IPS-15b (cell line): ENCODE measurements around the gene NRAP.

Experiments used
- H3K27me3 ChIP-seq: one replicate; pipeline ENCODE4 v1.6.1; 2013; ENCODE audit warnings: low read length; ENCODE audit not compliant: control insufficient read depth, insufficient read depth
- H3K36me3 ChIP-seq: one replicate; pipeline ENCODE4 v1.6.1; 2013; ENCODE audit warnings: low read length; ENCODE audit not compliant: control insufficient read depth, insufficient read depth
- H3K4me1 ChIP-seq: one replicate; pipeline ENCODE4 v1.6.1; 2013; ENCODE audit warnings: mild to moderate bottlenecking, low read length; ENCODE audit not compliant: control insufficient read depth, insufficient read depth
- H3K4me3 ChIP-seq: one replicate; pipeline ENCODE4 v1.5.1; 2013; ENCODE audit warnings: low read depth, low read length
- H3K9ac ChIP-seq: one replicate; pipeline ENCODE4 v1.6.1; 2013; ENCODE audit warnings: low read depth, mild to moderate bottlenecking, low read length
- H3K9me3 ChIP-seq: one replicate; pipeline ENCODE4 v1.6.1; 2013; ENCODE audit warnings: mild to moderate bottlenecking, low read length; ENCODE audit not compliant: control insufficient read depth, insufficient read depth

Gene NRAP

DNA sequence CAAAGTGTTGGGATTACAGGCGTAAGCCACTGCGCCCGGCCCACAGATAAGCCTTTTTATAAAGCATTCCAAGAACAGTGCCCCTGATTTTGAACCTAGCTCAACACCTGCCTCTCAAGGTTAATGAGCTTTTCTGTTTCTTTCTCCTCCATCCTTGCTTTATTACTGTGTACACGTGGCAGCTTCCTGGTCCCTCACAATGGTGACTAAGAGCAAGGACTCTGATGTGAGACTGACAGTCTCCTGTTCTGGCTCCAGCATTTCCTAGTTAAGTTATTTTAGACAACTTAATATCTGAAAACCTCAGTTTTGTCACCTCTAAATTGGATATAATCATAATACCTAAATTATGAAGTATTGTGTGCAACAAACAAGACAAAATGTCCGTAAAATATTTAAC, 101.1 kb downstream of the NRAP start:
- H3K4me1 ChIP-seq = peaks cover 8% of the 10 kb centered on the region
- no peaks in the 10 kb centered on the region for H3K9me3 ChIP-seq
- no peak overlapping the region for H3K4me3 ChIP-seq
- no peak overlapping the region for H3K9ac ChIP-seq
- H3K27me3 ChIP-seq = peaks cover 54% of the 10 kb centered on the region
- H3K36me3 ChIP-seq = no peaks in the 10 kb centered on the region

DNA sequence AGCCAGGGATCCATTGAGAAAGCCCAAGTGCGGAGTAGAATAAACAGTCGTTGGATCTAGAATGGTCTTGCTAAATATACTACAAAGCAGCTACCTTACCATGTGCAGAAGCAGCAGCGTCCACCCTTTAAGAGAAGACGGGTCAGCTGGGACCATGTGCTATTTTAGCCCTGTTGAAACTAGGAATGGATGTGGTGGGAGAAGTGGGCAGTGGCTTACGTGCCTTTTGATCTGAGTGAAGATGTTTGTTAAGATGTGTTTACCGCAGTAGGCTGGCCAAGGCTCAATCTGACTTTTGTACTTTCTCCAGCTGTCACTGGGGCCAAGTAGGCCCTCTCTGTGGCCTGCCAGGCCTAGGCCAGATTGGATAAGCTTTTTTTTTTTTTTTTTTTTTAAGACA, 101.8 kb downstream of the NRAP start:
- Histone ChIP-seq H3K9me3 (no peaks in the 10 kb centered on the region), H3K4me1 (peaks cover 12% of the 10 kb centered on the region), H3K36me3 (no peaks in the 10 kb centered on the region), H3K9ac (no peak overlapping the region), H3K27me3 (peaks cover 60% of the 10 kb centered on the region), H3K4me3 (no peak overlapping the region)

DNA sequence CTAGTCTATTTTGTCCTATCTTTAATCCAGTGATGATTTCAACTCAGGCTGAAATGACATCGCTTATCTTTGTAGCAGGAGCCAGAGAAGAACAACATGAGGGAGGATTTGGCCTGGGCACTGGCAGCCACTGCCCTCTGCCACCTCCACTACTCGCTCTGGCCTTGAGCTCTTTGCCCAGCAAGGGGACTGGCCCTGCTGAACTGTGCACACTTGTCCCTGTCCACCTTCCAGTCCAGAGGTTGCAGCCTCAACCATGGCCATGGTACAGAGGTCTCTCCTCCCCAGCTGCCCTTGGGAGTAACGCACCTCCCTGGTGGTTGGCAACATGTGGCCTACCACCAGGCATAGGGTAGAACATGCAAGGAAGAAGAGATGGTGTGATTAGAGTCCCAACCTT, 102.6 kb downstream of the NRAP start:
- no peak overlapping the region for H3K9ac ChIP-seq
- H3K4me1 ChIP-seq = peaks cover 15% of the 10 kb centered on the region
- H3K4me3 ChIP-seq = no peak overlapping the region
- no peaks in the 10 kb centered on the region for H3K9me3 ChIP-seq
- H3K27me3 ChIP-seq = peaks cover 69% of the 10 kb centered on the region
- H3K36me3 ChIP-seq = no peaks in the 10 kb centered on the region

DNA sequence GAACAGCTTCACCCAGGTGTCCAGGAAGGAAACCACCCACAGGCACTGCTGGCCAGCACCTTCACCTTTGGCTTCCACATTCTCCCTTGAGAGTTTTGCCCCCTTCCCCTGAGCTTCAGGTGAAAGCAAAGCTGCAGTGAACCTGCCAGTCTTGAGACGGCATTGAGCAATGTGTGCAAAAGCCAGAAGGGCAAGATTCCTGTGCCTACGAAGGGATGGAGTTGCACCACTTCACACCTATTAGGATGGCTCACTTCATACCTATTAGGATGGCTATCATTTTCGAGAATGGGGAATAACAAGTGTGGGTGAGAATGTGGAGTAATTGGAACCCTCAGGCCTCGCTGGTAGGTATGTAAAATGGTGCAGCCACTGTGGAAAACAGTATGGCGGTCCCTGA, 103.8 kb downstream of the NRAP start:
- no peaks in the 10 kb centered on the region for H3K36me3 ChIP-seq
- peaks cover 80% of the 10 kb centered on the region for H3K27me3 ChIP-seq
- H3K4me3 ChIP-seq = no peak overlapping the region
- H3K4me1 ChIP-seq = peaks cover 17% of the 10 kb centered on the region
- H3K9ac ChIP-seq = no peak overlapping the region
- H3K9me3 ChIP-seq = no peaks in the 10 kb centered on the region

DNA sequence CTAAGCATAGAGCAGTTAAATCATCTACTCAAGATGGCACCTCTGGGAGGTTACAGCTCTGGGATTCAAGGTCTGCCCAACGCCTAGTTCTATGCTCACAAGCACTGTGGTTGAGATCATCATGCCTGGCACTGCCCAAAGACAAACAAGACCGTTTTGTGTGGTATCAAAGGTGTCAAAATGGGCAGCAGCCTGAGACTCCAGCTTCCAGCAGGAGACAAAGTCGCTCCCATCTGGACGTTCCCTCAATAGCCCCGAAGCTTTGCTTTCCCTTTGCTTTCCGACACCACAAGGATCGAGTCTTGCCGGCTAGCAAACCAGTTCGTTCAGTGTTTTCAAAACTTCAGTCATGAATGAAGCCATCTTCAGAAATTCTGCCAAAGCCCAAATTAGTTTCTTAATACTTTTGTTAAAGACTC, 105.9 kb downstream of the NRAP start:
- no peak overlapping the region for H3K9ac ChIP-seq
- no peaks in the 10 kb centered on the region for H3K9me3 ChIP-seq
- peaks cover 97% of the 10 kb centered on the region for H3K27me3 ChIP-seq
- H3K4me3 ChIP-seq = peak overlapping the region; percentile 4
- H3K4me1 ChIP-seq = peaks cover 17% of the 10 kb centered on the region
- H3K36me3 ChIP-seq = no peaks in the 10 kb centered on the region

DNA sequence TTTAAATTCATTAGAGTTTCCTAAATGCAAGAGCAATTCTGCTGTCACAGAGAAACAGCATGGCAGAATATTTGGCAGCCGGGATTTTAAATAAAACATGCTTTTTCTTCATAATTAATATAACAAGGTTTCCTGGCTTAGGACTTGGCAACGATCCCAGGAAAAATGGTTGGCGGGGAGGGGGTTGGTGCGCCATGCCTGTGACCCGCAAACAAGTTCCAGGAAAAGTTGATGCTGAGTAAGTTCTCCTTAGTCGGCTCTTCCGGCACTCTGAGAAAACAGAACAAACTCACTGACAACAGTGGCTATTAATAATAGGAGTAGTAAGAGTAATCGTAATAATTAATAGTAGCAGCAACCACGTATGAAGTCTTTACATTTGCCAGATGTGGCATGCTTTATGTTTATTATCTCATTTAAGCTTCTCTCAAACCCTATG, 106.4 kb downstream of the NRAP start:
- Histone ChIP-seq H3K4me1 (peaks cover 17% of the 10 kb centered on the region), H3K9me3 (no peaks in the 10 kb centered on the region), H3K9ac (no peak overlapping the region), H3K36me3 (no peaks in the 10 kb centered on the region), H3K4me3 (peak overlapping the region; percentile 4), H3K27me3 (peaks cover 97% of the 10 kb centered on the region)

DNA sequence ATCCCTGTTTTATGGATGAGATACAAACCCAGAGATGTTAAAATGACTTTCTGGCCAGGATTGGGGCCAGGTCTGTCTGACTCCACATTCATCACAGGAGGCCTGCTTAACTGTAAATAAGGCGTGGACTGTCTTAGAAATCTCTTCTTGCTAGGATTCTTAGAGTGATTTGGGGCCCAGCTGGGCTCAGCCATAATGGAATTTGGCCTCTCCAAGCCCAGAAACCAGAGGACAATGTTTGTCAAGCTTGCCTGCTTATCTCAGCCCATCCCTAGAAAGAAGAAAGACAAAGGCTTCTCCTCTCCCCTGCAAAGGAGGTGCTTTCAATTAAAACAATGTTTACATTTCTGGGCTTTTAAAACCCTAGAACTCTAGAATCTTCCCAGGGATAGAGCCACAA, 108.1 kb downstream of the NRAP start:
- no peak overlapping the region for H3K4me3 ChIP-seq
- H3K9ac ChIP-seq = no peak overlapping the region
- peaks cover 17% of the 10 kb centered on the region for H3K4me1 ChIP-seq
- H3K27me3 ChIP-seq = peaks cover 92% of the 10 kb centered on the region
- no peaks in the 10 kb centered on the region for H3K9me3 ChIP-seq
- no peaks in the 10 kb centered on the region for H3K36me3 ChIP-seq

DNA sequence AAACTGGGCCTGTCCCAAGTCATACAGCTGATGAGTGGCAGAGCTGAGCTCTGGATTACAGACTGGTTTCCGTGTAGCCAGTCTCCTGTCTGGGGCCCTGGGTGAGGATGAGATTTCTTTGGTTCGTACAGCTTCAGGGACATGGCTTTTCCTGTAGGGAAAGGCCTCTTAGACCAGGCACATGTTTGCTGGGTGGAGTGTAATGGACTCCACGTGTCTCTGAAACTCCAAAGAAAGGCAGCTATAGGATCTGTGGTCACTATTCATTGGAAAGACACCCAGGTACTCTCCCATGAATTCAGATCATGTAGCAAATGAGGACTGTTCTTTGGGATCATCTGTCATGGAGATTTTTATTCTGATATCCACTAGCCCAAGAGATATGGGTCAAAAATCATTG, 108.6 kb downstream of the NRAP start:
- Histone ChIP-seq H3K9me3 (no peaks in the 10 kb centered on the region), H3K9ac (no peak overlapping the region), H3K36me3 (no peaks in the 10 kb centered on the region), H3K27me3 (peaks cover 92% of the 10 kb centered on the region), H3K4me1 (peaks cover 17% of the 10 kb centered on the region), H3K4me3 (no peak overlapping the region)

DNA sequence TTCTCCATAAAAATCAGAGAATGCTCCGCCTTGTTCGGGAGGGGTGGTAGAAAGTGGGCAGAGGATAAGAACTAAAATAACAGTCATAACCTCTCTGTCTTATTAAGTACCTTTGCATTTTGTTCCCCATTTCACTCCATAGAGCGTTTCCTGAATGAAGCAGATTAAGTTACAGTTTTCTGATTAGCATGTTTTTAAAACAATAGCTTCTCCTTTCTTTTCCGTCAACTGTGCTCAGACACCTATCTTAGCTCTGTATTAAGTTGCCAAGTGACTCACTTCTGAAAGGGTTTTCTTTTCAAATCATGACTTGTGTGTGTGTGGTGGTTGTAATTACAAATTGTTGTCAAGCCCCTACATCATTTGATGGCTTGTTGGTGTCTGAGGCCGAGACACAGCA, 109.6 kb downstream of the NRAP start:
- H3K4me3 ChIP-seq = no peak overlapping the region
- peaks cover 15% of the 10 kb centered on the region for H3K4me1 ChIP-seq
- H3K27me3 ChIP-seq = peaks cover 83% of the 10 kb centered on the region
- H3K9me3 ChIP-seq = no peaks in the 10 kb centered on the region
- no peak overlapping the region for H3K9ac ChIP-seq
- H3K36me3 ChIP-seq = no peaks in the 10 kb centered on the region

DNA sequence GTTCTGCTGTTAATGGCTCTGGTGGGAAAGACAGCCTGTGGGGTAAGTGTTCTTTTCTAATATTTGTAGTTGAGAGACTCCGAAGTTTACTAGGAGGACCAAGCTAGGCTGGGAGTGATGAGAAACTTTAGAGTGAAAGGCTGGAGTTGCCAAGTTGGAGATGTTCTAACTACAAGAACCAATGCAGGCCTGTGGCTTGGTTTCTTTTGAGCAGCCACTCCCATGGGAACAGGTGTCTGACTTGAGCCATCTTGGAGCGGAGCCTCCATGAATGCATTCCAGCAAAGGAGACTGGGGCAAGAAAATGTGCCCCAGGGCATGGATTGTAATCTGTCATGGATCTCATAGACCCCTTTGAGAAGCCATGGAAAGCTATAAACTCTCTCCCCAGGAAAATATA, 110.7 kb downstream of the NRAP start:
- H3K4me3 ChIP-seq = no peak overlapping the region
- H3K27me3 ChIP-seq = peaks cover 75% of the 10 kb centered on the region
- peaks cover 12% of the 10 kb centered on the region for H3K4me1 ChIP-seq
- H3K9ac ChIP-seq = no peak overlapping the region
- H3K36me3 ChIP-seq = no peaks in the 10 kb centered on the region
- H3K9me3 ChIP-seq = no peaks in the 10 kb centered on the region

DNA sequence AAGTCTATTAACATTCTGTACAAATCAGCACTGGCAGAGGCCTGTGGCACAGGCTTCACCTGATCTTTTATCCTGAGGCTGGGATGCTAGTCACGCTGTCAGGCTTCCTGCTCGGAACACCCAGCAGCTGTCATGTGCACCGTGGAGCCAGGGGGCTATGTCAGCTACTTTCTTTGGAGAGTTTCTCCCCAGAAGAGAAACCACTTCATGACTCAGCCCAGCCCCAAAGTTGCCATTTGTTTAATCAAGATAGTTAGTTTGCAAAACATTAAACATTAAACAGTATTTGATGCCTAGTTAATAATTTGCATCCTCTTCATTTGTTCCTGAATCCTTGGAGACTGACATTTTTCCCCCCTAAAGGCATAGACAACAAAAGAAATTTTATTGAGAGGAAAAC, 111.1 kb downstream of the NRAP start, which contains the start of gene HABP2:
Gene HABP2, plus strand, starts transcription at position 353 of the 400 bp plus-strand sequence. CDS start 69 bp downstream, outside the sequence.
- H3K9ac ChIP-seq = no peak within 1 kb of the TSS
- H3K36me3 ChIP-seq = no peaks in the 10 kb centered on the region
- peaks cover 9% of the 10 kb centered on the region for H3K4me1 ChIP-seq
- peaks cover 71% of the 10 kb centered on the region for H3K27me3 ChIP-seq
- H3K9me3 ChIP-seq = no peaks in the 10 kb centered on the region
- no peak within 1 kb of the TSS for H3K4me3 ChIP-seq

DNA sequence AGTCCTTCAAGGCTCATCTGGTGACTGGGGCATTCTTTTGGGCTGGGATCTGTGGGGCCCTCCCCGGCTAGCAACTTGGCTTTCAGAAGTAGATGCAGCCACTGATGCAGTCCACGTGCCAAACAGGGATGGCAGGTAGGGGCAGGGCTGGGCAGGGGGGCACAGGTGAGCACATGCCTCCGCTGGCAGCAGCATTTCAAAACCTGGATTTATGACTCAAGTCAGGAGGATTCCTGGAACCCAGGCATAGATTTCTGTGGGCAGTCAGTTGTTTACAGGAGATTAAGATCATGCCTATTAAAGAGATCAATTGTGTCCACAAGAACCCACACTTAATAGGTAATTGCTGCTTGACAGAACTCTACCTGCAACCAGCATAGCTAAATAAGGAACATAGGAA, 111.8 kb downstream of the NRAP start:
- peaks cover 4% of the 10 kb centered on the region for H3K4me1 ChIP-seq
- H3K4me3 ChIP-seq = no peak overlapping the region
- no peaks in the 10 kb centered on the region for H3K9me3 ChIP-seq
- no peak overlapping the region for H3K9ac ChIP-seq
- H3K36me3 ChIP-seq = no peaks in the 10 kb centered on the region
- H3K27me3 ChIP-seq = peaks cover 64% of the 10 kb centered on the region
